ENCODE results near the gene RRP15.

Gene RRP15

GRCh38 chr1:218284917-218285635 is at the start of gene RRP15:
Gene RRP15, plus strand, starts transcription at chr1:218285293. Its CDS starts 24 bp downstream, at chr1:218285317.
- DNase-seq, result peak; percentile 79 to 84

GRCh38 chr1:218242171-218242570 is 42.9 kb upstream of the RRP15 start:
- no peak for DNase-seq

- DNase-seq, result no peak
These were observed 37.8 kb upstream of the RRP15 start for GRCh38 chr1:218247339-218247738.

- DNase-seq, result no peak
These were observed 35.6 kb upstream of the RRP15 start for GRCh38 chr1:218249338-218250140.

GRCh38 chr1:218250492-218250891 is 34.6 kb upstream of the RRP15 start:
- no peak for DNase-seq

DNA sequence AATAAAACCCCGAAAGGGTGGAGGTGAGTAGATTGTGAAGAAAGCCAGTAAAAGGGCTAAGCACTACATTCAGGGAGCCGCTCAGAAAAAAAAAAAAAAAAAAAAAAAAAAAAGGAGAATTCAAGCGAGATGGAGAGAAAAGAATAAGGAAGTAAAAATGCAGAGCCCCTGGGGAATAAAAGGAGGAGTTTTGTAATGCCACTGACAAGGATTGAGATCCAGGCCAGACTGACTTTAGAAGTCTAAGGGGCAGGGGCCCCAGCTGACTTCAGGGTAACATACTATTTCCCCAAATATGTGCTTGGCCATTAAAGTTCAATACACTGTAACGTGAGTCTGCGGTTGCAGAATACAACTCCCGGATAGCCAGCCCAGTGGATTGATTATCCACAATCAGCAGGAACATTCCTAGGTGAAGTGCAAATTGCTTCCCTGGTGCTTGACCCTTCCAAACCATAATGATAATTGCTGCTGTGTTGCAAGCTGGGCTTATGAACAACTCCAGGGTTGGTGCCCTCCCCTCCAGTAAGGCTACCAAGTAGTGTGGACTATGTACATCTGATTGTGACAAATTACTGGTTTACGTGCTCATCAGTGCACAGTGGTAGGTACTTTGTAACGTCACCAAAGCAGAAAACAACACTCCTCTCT is 30.7 kb upstream of the RRP15 start:
- no peak for DNase-seq

- no peak for DNase-seq
These were observed 30.0 kb upstream of the RRP15 start for GRCh38 chr1:218255090-218255489.

DNA sequence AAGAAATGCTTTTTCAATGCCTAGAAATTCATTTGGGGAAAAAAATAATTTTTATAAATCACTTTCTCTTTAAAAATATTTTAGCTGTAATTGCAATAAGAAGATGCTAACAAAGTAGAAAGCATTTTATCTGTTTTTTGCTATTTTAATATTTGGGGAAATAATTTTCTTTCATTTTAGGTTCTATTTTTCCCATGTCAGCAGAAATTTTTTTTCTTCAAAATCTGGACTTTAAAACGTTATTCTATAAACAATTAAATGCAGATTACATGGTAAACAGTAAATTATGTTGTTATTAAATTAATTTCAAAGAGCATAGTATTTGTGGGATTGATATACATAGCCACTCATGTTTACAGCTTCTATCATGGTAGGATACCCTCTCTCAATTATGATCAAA is 27.7 kb upstream of the RRP15 start:
- no peak for DNase-seq

- no peak for DNase-seq
These were observed 27.1 kb upstream of the RRP15 start for GRCh38 chr1:218257971-218258370.

GRCh38 chr1:218259339-218259738 is 25.8 kb upstream of the RRP15 start:
- no peak for DNase-seq

DNA sequence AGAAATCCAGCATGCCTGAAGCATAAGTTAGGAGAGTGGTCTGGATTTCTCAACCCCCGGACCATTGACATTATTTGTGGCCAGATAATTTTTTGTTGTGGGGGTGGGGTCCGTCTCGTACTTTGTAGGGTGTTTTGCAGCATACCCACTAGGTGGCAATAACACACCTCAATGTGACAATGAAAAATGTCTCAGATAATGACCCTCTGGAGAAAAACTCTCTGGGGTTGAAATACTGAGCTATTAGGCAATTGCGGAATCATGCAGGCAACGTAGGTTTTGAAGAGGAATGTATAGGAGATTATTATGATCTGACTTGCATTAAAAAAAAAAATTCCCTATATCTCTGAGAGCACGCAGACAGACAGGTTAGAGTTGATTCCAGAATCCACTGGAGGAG is 25.3 kb upstream of the RRP15 start:
- DNase-seq, result no peak

DNA sequence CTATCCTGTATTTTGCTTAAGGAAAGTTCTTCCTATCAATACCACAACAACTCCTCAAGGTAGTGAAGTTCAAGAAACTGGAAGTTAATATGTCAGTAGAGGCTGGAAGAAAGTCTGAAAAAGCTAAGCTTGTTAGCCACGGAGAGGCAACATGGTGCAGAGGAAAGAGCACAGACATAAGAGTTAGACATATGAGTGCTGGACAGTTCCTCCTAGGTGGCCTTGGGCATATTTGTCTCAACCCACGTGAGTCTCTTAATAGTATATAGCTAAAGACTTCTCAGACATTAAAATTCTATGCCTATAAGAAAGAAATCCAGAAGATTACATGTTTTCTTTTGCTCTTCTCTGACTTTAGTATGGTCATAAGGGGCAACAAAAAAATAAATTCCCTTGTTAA is 22.8 kb upstream of the RRP15 start:
- DNase-seq, result no peak

GRCh38 chr1:218266356-218266755 is 18.7 kb upstream of the RRP15 start:
- no peak for DNase-seq

DNA sequence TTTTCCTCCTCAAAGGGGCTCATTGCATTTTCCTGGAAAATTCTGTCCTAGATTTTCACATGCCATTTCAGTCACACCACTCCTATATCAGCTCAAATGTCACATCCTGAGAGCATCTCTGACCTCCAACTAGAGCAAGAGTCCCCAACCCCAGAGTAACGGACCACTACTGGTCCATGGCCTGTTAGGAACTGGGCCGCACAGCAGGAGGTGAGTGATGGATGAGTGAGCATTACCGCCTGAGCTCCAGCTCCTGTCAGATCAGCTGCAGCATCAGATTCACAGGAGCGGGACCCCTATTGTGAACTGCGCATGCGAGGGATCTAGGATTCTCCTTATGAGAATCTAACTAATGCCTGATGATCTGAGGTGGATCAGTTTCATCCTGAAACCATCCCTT is 12.7 kb upstream of the RRP15 start:
- no peak for DNase-seq

GRCh38 chr1:218273762-218274479 is 11.2 kb upstream of the RRP15 start:
- DNase-seq, result no peak

GRCh38 chr1:218274511-218274910 is 10.6 kb upstream of the RRP15 start:
- DNase-seq, result no peak

- no peak for DNase-seq
These were observed 9.3 kb upstream of the RRP15 start for GRCh38 chr1:218275823-218276222.

DNA sequence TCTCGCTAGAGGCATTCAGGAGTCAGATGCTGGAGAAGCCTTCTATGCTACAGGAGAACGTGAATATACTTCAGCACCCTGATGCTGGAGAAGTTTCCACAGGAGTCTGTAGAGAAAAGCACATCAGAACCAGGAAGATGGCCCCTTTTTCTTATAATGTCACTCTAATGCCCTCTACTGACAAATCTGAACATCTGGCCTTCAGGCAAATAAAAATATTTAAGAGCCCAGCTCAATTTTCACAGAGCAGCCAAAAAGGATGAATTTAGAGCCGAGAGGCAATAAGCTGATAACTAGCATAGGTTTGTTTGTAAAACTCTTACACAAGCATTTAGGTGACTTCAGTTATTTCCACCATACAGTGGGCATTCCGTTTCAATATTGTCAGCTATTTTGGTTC is 3.8 kb upstream of the RRP15 start:
- DNase-seq, result no peak

- DNase-seq, result peak in 1 of 2 experiments; percentile 6
These were observed 646 bp upstream of the RRP15 start for GRCh38 chr1:218284377-218284916.

- no peak for DNase-seq
These were observed 7.4 kb downstream of the RRP15 start for GRCh38 chr1:218292515-218292914.

GRCh38 chr1:218294546-218294945 is 9.5 kb downstream of the RRP15 start:
- no peak for DNase-seq

- no peak for DNase-seq
These were observed 11.1 kb downstream of the RRP15 start for GRCh38 chr1:218296162-218296561.

DNA sequence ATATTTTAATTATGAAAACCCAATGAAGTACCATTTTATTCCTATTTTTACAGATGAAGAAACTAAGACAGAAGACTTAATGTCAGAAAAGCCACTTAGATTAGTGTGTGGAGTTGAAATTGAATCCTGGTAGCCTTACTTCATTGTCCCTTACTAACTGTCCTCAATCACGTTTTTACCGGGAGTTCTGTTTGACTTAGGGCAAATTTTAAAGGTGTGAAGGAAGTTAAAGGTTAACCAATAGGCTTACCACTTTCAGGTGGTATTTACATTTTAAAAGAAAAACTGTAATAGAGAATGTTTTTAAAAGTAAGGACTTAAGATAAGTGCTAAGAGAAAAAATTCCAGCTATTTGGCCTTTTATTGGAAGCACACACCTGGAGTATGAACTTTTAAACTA is 12.4 kb downstream of the RRP15 start:
- no peak for DNase-seq

Measured in stimulated activated CD4-positive, alpha-beta T cell treated with anti-CD3 and anti-CD28 coated beads, Interleukin-4, amount 100 ng/mL, for 4 hours (primary cell).